GM21825 (cell line): ENCODE results near the gene ADGRG6.

ENCODE experiments used
- ATAC-seq: cut with Tn5 transposase; IDR thresholded peaks from one replicate; pipeline ENCODE4 v1.9.1; 2021; ENCODE audit warnings: mild to moderate bottlenecking, moderate library complexity; ENCODE audit not compliant: unreplicated experiment

ADGRG6 gene

GRCh38 chr6:142374091-142374770 lies 72.4 kb downstream of the ADGRG6 start:
- ATAC-seq = no peak

- ATAC-seq = no peak
Measured at GRCh38 chr6:142374965-142375733, 73.3 kb downstream of the ADGRG6 start.

GRCh38 chr6:142376115-142376514 lies 74.3 kb downstream of the ADGRG6 start:
- no peak for ATAC-seq

GRCh38 chr6:142376800-142377496 lies 75.1 kb downstream of the ADGRG6 start:
- no peak for ATAC-seq

GRCh38 chr6:142377497-142377848 lies 75.7 kb downstream of the ADGRG6 start:
- no peak for ATAC-seq

- no peak for ATAC-seq
Measured at GRCh38 chr6:142378138-142378875, 76.5 kb downstream of the ADGRG6 start.

- no peak for ATAC-seq
Measured at GRCh38 chr6:142380626-142381025, 78.8 kb downstream of the ADGRG6 start.

- ATAC-seq = no peak
Measured at GRCh38 chr6:142381181-142381580, 79.4 kb downstream of the ADGRG6 start.

- ATAC-seq = no peak
Measured at GRCh38 chr6:142381845-142382378, 80.1 kb downstream of the ADGRG6 start.

GRCh38 chr6:142384519-142385254 lies 82.9 kb downstream of the ADGRG6 start:
- ATAC-seq = no peak

- ATAC-seq = no peak
Measured at GRCh38 chr6:142385352-142385751, 83.5 kb downstream of the ADGRG6 start.

GRCh38 chr6:142386657-142387056 lies 84.8 kb downstream of the ADGRG6 start:
- ATAC-seq = no peak

- ATAC-seq = peak; percentile 65
Measured at GRCh38 chr6:142387997-142388815, 86.4 kb downstream of the ADGRG6 start.

GRCh38 chr6:142395266-142395665 lies 93.5 kb downstream of the ADGRG6 start:
- ATAC-seq = no peak

- ATAC-seq = peak; percentile 97
Measured at GRCh38 chr6:142395768-142396231, 94.0 kb downstream of the ADGRG6 start.

- no peak for ATAC-seq
Measured at GRCh38 chr6:142398353-142398752, 96.5 kb downstream of the ADGRG6 start.

GRCh38 chr6:142399739-142400138 lies 97.9 kb downstream of the ADGRG6 start:
- ATAC-seq = no peak

GRCh38 chr6:142400495-142400894 lies 98.7 kb downstream of the ADGRG6 start:
- ATAC-seq = no peak

- ATAC-seq = no peak
Measured at GRCh38 chr6:142401838-142402237, 100.0 kb downstream of the ADGRG6 start.
